Uterus (tissue), 4 donors: ENCODE measurements around the gene KRT12. TPM values are rescaled to one million over a fixed set of nuclear protein-coding genes. Genes with fewer than 3 reads are reported as not detected.

Source experiments
- DNase-seq, 2 donors: peaks; one replicate each; pipeline ENCODE4 v3.0.0-alpha.2; 2019 to 2020
- H3K27ac ChIP-seq, 2 donors: fragments of 200-600 bp; sonication (generic); 1 replicate in 1 of 2; 2 replicates in 1 of 2; pipeline ENCODE4 v1.5.1; 2016 to 2018
- H3K27me3 ChIP-seq, 2 donors: fragments of 200-600 bp; sonication (generic); one replicate each; pipeline ENCODE4 v1.5.1; 2018 to 2019; ENCODE audit warnings: control low read depth in 1 of 2
- H3K36me3 ChIP-seq, 2 donors: fragments of 200-600 bp; sonication (generic); one replicate each; pipeline ENCODE4 v1.5.1; 2019; ENCODE audit warnings: control low read depth in 1 of 2
- H3K4me1 ChIP-seq, 2 donors: fragments of 200-600 bp; sonication (generic); one replicate each; pipeline ENCODE4 v1.5.1; 2018 to 2019; ENCODE audit warnings: control low read depth in 1 of 2
- H3K4me3 ChIP-seq, 2 donors: fragments of 200-600 bp; sonication (generic); 1 replicate in 1 of 2; 2 replicates in 1 of 2; pipeline ENCODE4 v1.5.1; 2018 to 2019; ENCODE audit warnings: mild to moderate bottlenecking in 1 of 2
- H3K9me3 ChIP-seq, 2 donors: fragments of 200-600 bp; sonication (generic); one replicate each; pipeline ENCODE4 v1.5.1; 2019; ENCODE audit warnings: control low read depth in 1 of 2
- POLR2A ChIP-seq, 2 donors: fragments of 450-650 bp; IDR thresholded peaks; one replicate each; pipeline ENCODE4 v1.6.1; 2016; ENCODE audit warnings: antibody characterized with exemption in 2 of 2, mild to moderate bottlenecking in 1 of 2, moderate library complexity in 1 of 2
- intact Hi-C: fragments of 100-400 bp; cut with DNase I; formaldehyde crosslinking; loops from one replicate; pipeline ENCODE4 v1.15.1; 2023; ENCODE audit warnings: low total_unique reads
- total RNA-seq, 4 donors: library from RNA; depleted of rRNA in 3 of 4; stranded (reverse); fragments of >200 nt in 3 of 4; gene quantifications; one replicate each; pipeline versions ENCODE4 v1.1.0 to v1.2.4, GENCODE V29; 2014 to 2023
- TF ChIP-seq, protein P1 (sequence below), 4 experiments: fragments of 200-600 bp in 2 of 4; fragments of 450-650 bp in 2 of 4; sonication (generic) in 2 of 4; IDR thresholded peaks; one replicate each; pipeline ENCODE4 v1.5.1; 2016 to 2019; ENCODE audit warnings: antibody characterized with exemption in 4 of 4, mild to moderate bottlenecking in 2 of 4, moderate library complexity in 1 of 4
- donor health status: DM: yes; HTN: yes; CAD: no.

KRT12 gene
- total RNA-seq, 4 donors from 2014 or later: not detected

DNA sequence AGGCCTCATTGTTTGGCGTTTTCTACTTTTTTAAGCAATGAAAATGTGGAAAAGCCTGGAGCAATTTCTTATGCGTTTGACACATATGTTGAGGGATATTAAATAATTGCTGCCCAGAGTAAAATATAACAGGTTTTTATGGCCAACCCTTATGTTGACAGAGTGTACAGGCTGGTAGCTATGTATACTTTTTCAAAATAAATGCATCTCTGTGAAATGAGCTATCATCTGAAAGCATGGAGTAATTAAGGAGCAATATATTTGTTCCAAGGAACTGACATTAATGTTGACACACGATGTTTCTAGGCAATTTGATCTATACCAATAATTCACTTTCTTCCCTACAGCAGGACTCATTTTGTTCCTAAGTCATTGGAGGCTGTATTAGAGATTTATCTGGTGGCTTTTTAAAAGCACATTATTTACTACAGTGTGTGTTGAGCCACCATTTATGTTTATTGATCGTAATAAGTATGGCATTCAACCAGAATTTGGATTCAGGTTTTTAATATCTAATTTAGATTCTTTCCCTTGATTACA lies 30.0 kb upstream of the KRT12 start:
- DNase-seq: no peak
- intact Hi-C loops: no loop called here
- H3K27me3 ChIP-seq: no peaks in the 10 kb centered on the region
- TF ChIP-seq, protein P1, sequence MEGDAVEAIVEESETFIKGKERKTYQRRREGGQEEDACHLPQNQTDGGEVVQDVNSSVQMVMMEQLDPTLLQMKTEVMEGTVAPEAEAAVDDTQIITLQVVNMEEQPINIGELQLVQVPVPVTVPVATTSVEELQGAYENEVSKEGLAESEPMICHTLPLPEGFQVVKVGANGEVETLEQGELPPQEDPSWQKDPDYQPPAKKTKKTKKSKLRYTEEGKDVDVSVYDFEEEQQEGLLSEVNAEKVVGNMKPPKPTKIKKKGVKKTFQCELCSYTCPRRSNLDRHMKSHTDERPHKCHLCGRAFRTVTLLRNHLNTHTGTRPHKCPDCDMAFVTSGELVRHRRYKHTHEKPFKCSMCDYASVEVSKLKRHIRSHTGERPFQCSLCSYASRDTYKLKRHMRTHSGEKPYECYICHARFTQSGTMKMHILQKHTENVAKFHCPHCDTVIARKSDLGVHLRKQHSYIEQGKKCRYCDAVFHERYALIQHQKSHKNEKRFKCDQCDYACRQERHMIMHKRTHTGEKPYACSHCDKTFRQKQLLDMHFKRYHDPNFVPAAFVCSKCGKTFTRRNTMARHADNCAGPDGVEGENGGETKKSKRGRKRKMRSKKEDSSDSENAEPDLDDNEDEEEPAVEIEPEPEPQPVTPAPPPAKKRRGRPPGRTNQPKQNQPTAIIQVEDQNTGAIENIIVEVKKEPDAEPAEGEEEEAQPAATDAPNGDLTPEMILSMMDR (IDR thresholded peaks at IDR 0.05): no peak
- no peak for TF ChIP-seq POLR2A (IDR thresholded peaks at IDR 0.05)
- H3K4me3 ChIP-seq: no peak overlapping the region
- H3K4me1 ChIP-seq: no peaks in the 10 kb centered on the region
- no peaks in the 10 kb centered on the region for H3K36me3 ChIP-seq
- H3K9me3 ChIP-seq: no peaks in the 10 kb centered on the region
- no peak overlapping the region for H3K27ac ChIP-seq

DNA sequence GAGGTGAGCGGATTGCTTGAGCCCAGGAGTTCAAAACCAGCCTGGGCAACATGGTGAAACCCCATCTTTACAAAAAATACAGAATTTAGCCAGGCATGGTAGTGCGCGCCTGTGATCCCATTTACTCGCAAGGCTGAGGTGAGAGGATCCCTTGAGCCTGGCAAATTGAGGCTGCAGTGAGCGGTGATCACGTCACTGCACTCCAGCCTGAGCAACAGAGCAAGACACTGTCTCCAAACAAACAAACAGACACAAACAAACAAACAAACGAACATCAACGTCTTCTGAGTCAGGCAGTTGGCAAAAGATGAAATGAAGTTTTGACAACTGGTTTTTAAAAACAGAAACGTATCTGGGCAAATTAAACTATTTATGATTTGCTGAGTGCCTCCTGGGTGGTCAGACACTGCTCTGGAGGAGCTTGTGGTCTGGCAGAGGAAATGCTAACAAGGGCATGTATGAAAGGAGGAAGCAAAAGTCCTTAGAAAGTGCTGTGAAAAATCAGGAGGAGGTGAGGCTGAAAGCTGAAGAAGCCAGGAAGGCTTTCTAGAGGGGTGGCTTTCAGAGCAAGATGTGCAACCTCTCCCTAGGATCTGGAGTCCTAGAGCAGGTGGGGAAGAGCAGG lies 28.2 kb upstream of the KRT12 start:
- Histone ChIP-seq H3K4me3 (no peak overlapping the region), H3K27me3 (no peaks in the 10 kb centered on the region), H3K4me1 (no peaks in the 10 kb centered on the region), H3K36me3 (no peaks in the 10 kb centered on the region), H3K9me3 (no peaks in the 10 kb centered on the region), H3K27ac (no peak overlapping the region)
- TF ChIP-seq, protein P1 (IDR thresholded peaks at IDR 0.05): no peak
- no peak for TF ChIP-seq POLR2A (IDR thresholded peaks at IDR 0.05)
- DNase-seq: no peak
- intact Hi-C loops: no loop called here

DNA sequence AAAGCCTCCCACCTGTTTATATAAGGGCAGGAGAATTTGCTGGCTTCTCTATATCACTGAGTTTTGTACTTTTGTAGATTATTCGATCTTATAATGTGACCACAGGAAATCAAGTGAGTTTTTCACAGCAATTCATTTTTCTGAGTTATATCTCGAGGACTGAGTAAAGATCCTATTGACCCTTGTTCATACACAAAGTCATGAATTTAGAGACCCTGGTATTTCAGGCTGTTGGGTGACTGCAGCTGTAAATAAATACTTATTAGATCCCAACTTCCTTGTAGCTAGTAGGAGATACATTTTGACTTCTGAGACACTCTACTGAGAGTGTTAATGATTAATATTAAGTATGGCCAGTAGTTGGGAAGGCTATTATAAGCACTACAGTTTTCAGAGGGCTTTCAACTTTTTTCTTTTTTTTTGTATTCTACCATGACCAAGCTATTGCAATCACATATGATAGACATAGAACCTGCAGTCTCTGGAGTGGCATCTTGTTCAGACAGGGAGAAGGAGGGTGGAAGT lies 21.2 kb upstream of the KRT12 start:
- H3K27me3 ChIP-seq: no peaks in the 10 kb centered on the region
- no peaks in the 10 kb centered on the region for H3K9me3 ChIP-seq
- no peak overlapping the region for H3K4me3 ChIP-seq
- TF ChIP-seq POLR2A (IDR thresholded peaks at IDR 0.05): no peak
- TF ChIP-seq, protein P1 (IDR thresholded peaks at IDR 0.05): no peak
- H3K27ac ChIP-seq: no peak overlapping the region
- H3K4me1 ChIP-seq: no peaks in the 10 kb centered on the region
- intact Hi-C loops: no loop called here
- H3K36me3 ChIP-seq: no peaks in the 10 kb centered on the region
- no peak for DNase-seq

DNA sequence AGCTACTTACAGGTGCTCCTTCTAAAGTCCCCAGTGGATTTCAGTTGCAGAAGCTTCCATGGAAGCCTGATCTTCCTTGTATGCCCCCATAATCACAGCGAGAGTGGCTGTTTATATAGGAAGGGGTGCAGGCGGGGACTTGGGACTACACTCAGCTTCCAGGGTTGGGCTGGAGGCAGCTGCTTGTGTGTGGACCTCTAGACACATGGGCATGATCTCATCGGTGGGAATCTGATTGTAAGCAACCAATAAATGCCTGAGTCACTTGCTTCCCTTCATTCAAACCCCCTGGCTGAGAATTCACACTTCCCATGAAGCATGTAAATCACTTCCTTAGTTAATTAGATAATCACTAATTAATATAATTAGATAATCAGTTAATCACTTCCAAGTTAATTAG lies 19.1 kb upstream of the KRT12 start:
- no peaks in the 10 kb centered on the region for H3K36me3 ChIP-seq
- DNase-seq: no peak
- no peak overlapping the region for H3K27ac ChIP-seq
- intact Hi-C loops: no loop called here
- TF ChIP-seq, protein P1 (IDR thresholded peaks at IDR 0.05): no peak
- no peak for TF ChIP-seq POLR2A (IDR thresholded peaks at IDR 0.05)
- H3K27me3 ChIP-seq: no peaks in the 10 kb centered on the region
- H3K4me3 ChIP-seq: no peak overlapping the region
- H3K4me1 ChIP-seq: no peaks in the 10 kb centered on the region
- no peaks in the 10 kb centered on the region for H3K9me3 ChIP-seq

DNA sequence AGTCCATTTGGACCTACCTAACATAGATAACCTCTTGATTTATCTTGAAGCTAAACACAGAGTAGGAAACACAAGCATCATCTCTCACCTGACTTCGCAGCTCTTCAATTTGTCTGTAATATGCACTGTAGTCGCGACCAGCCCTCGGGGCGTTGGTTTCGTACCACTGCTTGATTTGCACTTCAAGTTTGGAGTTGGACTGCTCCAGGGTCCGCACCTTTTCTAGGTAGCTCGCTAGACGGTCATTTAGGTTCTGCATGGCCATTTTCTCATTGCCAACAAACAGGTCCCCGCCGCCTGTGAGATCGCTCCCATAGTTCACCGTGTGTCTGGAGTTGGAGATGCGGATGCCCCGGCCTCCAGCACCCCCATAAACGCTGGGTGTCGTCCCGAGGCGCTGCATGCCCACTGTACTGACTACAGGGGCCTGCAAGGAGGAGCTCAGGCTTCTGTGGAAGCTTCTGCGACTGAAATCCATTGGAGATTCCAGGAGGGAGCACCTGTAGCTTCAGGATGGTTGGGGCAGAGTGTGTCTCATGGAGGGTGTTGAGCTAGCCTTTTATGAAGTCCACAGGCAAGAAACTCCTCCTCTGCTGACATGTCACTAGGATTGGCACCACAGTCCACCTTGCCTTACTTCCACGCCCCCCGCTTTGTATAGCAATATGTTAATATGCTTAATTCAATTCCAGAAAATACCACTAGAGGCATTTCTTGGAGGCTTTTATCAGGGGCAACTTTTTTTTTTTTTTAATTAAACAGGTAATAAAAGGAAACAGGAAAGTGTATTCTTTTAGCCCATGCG lies 17.9 kb upstream of the KRT12 start, which contains the start of gene KRT20:
TSS of gene KRT20 (minus strand) at position 535 of the 805 bp plus-strand sequence. CDS start at position 478, 57 bp downstream.
- intact Hi-C loops: no loop called here
- no peaks in the 10 kb centered on the region for H3K4me1 ChIP-seq
- no peaks in the 10 kb centered on the region for H3K27me3 ChIP-seq
- no peak for TF ChIP-seq POLR2A (IDR thresholded peaks at IDR 0.05)
- TF ChIP-seq, protein P1 (IDR thresholded peaks at IDR 0.05): no peak
- no peaks in the 10 kb centered on the region for H3K36me3 ChIP-seq
- no peak for DNase-seq
- no peaks in the 10 kb centered on the region for H3K9me3 ChIP-seq
- no peak within 1 kb of the TSS for H3K27ac ChIP-seq
- no peak within 1 kb of the TSS for H3K4me3 ChIP-seq
